ENCODE measurements around the gene SUCNR1. TPM values are rescaled to one million over a fixed set of nuclear protein-coding genes. Genes with fewer than 3 reads are reported as not detected.

Gene SUCNR1
- total and polyA plus RNA-seq, 2 donors (not counting 1 experiment from before 2014, with no cell fraction given), result not detected

DNA sequence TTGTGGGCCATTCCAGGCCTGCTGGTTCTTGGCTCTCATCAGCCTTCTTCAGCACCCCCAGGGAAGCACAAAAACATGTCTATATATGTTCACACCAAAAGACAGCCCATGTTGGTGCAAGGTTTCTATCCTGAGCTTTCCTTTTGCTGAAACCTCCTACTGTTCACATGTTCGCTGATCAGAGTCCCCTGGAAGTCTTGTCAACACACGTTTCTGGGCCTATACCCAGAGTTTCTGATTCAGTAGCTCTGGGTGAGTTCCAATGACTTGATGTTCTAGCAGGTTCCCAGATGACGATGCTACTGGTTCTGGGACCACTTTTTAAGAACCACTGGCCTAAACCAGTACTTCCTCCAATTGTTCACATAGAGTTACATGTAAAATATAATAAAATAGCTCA lies 46.0 kb downstream of the SUCNR1 start:
- CTCF ChIA-PET, result interaction anchor here (0.8 to 1.9 kb wide), 10 partner anchors 8 to 655 kb away, joined by 3 to 10 read pairs (median 4); no protein-coding TSS in a partner anchor
- Mint-ChIP-seq H3K4me3 (no peak overlapping the region), H3K27ac (no peak overlapping the region), H3K9me3 (ENCODE audit: insufficient read depth) (no peaks in the 10 kb centered on the region), H3K27me3 (no peaks in the 10 kb centered on the region), H3K4me1 (no peaks in the 10 kb centered on the region)
- no peak overlapping the region for H3K9ac ChIP-seq (ENCODE audit: low read length)
- H2AFZ ChIP-seq (ENCODE audit: insufficient read depth, low read depth, low read length, poor library complexity, severe bottlenecking), result no peak overlapping the region
- WGBS (ENCODE audit: insufficient coverage), result 92% methylated on average over 2 of the region's 3 CpGs
- intact Hi-C loops (cut with micrococcal nuclease), result loop anchor here (2.0 to 5.0 kb wide), 2 partner anchors 693 to 762 kb away; no protein-coding TSS in a partner anchor
- H3K4me3 ChIP-seq (ENCODE audit: control extremely low read depth in 1 of 5, extremely low read depth in 1 of 5, insufficient read depth in 1 of 5, low read depth in 2 of 5, low read length in 4 of 5), result no peak overlapping the region
- ATAC-seq (ENCODE audit: low read depth), result no peak
- DNase-seq, result no peak
- H3K4me2 ChIP-seq (replicated peaks; ENCODE audit: low read depth, low read length, poor library complexity, severe bottlenecking), result no peak overlapping the region
- TF ChIP-seq, protein P1, sequence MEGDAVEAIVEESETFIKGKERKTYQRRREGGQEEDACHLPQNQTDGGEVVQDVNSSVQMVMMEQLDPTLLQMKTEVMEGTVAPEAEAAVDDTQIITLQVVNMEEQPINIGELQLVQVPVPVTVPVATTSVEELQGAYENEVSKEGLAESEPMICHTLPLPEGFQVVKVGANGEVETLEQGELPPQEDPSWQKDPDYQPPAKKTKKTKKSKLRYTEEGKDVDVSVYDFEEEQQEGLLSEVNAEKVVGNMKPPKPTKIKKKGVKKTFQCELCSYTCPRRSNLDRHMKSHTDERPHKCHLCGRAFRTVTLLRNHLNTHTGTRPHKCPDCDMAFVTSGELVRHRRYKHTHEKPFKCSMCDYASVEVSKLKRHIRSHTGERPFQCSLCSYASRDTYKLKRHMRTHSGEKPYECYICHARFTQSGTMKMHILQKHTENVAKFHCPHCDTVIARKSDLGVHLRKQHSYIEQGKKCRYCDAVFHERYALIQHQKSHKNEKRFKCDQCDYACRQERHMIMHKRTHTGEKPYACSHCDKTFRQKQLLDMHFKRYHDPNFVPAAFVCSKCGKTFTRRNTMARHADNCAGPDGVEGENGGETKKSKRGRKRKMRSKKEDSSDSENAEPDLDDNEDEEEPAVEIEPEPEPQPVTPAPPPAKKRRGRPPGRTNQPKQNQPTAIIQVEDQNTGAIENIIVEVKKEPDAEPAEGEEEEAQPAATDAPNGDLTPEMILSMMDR (IDR thresholded peaks at IDR 0.05), result no peak
- TF ChIP-seq EZH2 (IDR thresholded peaks at IDR 0.05; ENCODE audit: borderline replicate concordance, insufficient read depth, low read depth, low read length, poor library complexity, severe bottlenecking), result no peak
- H3K36me3 ChIP-seq (replicated peaks in 1 of 2; ENCODE audit: control extremely low read depth in 1 of 2, control insufficient read depth in 1 of 2, extremely low read depth in 1 of 2, insufficient read depth in 2 of 2, low read length in 1 of 2), result no peaks in the 10 kb centered on the region
- H3K4me1 ChIP-seq (ENCODE audit: control insufficient read depth in 2 of 2, insufficient read depth in 2 of 2, low read length in 2 of 2), result no peaks in the 10 kb centered on the region
- H3K27me3 ChIP-seq (replicated peaks in 1 of 4; ENCODE audit: control extremely low read depth in 1 of 4, control insufficient read depth in 3 of 4, insufficient read depth in 4 of 4, low read length in 3 of 4), result no peaks in the 10 kb centered on the region
- no peak overlapping the region for H3K27ac ChIP-seq (ENCODE audit: low read length in 2 of 2)
- no peaks in the 10 kb centered on the region for H4K20me1 ChIP-seq (ENCODE audit: control insufficient read depth, insufficient read depth, low read length, poor library complexity, severe bottlenecking)
- POLR2A ChIA-PET, result no interaction called here
- no peaks in the 10 kb centered on the region for H3K9me3 ChIP-seq (ENCODE audit: control extremely low read depth in 1 of 3, control insufficient read depth in 2 of 3, insufficient read depth in 1 of 3, low read length in 2 of 3)
- H3K79me2 ChIP-seq (ENCODE audit: control insufficient read depth, insufficient read depth, low read length), result no peaks in the 10 kb centered on the region

DNA sequence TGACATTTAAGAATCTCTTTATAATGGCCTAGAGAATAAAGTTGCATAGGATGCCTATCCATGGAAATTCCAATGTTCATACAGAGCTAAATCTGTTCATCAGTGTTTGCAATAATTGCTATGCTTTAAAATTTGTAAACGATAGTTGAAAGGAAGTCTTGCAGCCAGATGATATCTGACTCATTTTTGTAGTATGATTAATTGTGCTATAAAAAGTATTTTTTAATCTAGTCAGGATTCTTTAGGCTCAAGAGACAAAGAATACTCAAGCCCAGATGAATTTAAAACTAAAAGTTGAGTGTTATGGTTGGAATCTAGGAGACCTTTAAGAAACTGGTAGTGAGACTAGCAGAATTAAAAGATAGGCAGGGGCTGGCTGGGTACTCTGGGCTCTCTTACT lies 50.5 kb downstream of the SUCNR1 start:
- no CpG with 5 or more reads among the region's 1 CpG for WGBS (ENCODE audit: insufficient coverage)
- Mint-ChIP-seq H3K4me1 (no peaks in the 10 kb centered on the region), H3K4me3 (no peak overlapping the region), H3K9me3 (ENCODE audit: insufficient read depth) (no peaks in the 10 kb centered on the region), H3K27ac (no peak overlapping the region), H3K27me3 (peaks cover 10% of the 10 kb centered on the region)
- Histone ChIP-seq H3K27ac (ENCODE audit: low read length in 2 of 2) (no peak overlapping the region), H3K36me3 (replicated peaks in 1 of 2; ENCODE audit: control extremely low read depth in 1 of 2, control insufficient read depth in 1 of 2, extremely low read depth in 1 of 2, insufficient read depth in 2 of 2, low read length in 1 of 2) (no peaks in the 10 kb centered on the region), H3K4me1 (ENCODE audit: control insufficient read depth in 2 of 2, insufficient read depth in 2 of 2, low read length in 2 of 2) (no peaks in the 10 kb centered on the region), H3K4me3 (ENCODE audit: control extremely low read depth in 1 of 5, extremely low read depth in 1 of 5, insufficient read depth in 1 of 5, low read depth in 2 of 5, low read length in 4 of 5) (no peak overlapping the region), H4K20me1 (ENCODE audit: control insufficient read depth, insufficient read depth, low read length, poor library complexity, severe bottlenecking) (no peaks in the 10 kb centered on the region), H3K79me2 (ENCODE audit: control insufficient read depth, insufficient read depth, low read length) (no peaks in the 10 kb centered on the region), H3K9me3 (ENCODE audit: control extremely low read depth in 1 of 3, control insufficient read depth in 2 of 3, insufficient read depth in 1 of 3, low read length in 2 of 3) (no peaks in the 10 kb centered on the region), H2AFZ (ENCODE audit: insufficient read depth, low read depth, low read length, poor library complexity, severe bottlenecking) (no peak overlapping the region), H3K4me2 (replicated peaks; ENCODE audit: low read depth, low read length, poor library complexity, severe bottlenecking) (no peak overlapping the region), H3K27me3 (replicated peaks in 1 of 4; ENCODE audit: control extremely low read depth in 1 of 4, control insufficient read depth in 3 of 4, insufficient read depth in 4 of 4, low read length in 3 of 4) (no peaks in the 10 kb centered on the region), H3K9ac (ENCODE audit: low read length) (no peak overlapping the region)
- ATAC-seq (ENCODE audit: low read depth) (no peak), DNase-seq (no peak)
- ChIA-PET CTCF (no interaction called here), POLR2A (no interaction called here)
- intact Hi-C loops (cut with micrococcal nuclease), result no loop called here
- TF ChIP-seq, protein P1 (IDR thresholded peaks at IDR 0.05), result no peak
- no peak for TF ChIP-seq EZH2 (IDR thresholded peaks at IDR 0.05; ENCODE audit: borderline replicate concordance, insufficient read depth, low read depth, low read length, poor library complexity, severe bottlenecking)
